ENCODE measurements around the gene ARHGAP8. TPM values are rescaled to one million over a fixed set of nuclear protein-coding genes. Genes with fewer than 3 reads are reported as not detected.

The ARHGAP8 gene
- polyA plus RNA-seq, 1 donor from 2014 or later, result 3.0 TPM

DNA sequence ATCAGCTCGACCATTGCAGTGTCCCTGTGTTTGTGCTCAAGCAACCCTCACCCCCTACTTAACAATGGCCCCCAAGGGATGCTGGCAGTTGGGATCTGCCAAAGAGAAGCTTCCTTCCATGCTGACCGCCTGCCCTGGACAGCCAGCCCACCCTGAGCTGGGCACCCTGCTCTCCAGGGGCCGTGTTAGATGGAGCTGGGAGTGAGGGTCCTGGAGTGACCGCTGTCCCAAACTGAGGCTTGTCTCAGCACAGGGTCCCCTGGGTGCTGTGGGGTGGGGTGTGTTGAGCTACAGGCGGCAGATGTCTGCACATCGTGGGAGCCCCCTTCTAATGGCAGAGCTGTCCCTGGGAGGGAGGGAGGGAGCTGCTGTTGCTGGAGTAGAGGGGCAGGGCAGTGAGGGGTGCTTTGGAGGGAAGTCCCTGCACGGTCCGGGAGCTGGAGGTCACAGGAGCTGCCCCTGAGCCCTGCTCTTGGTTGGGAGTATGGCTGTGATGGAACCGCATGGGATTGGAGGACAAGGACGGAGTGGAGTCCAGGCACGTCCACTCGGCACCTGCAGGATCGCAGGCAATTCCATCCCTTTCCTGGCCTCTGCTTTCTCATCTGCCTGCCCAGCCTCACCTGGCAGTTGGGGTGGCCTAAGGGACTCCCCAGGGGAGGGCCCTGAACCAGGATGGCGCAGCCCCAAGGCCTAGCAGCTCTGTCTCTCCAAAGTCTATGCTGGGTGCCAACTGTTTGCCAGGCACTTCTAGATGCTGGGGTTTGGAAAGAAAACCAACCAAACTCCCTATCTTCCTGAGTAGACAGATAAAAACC is 126.3 kb downstream of the ARHGAP8 start:
- H3K27me3 ChIP-seq (ENCODE audit: insufficient read depth, low read depth, low read length), result no peaks in the 10 kb centered on the region
- H3K79me2 ChIP-seq (replicated peaks; ENCODE audit: insufficient read depth, low read length), result no peaks in the 10 kb centered on the region
- H3K9ac ChIP-seq (ENCODE audit: low read length), result no peak overlapping the region
- H3K4me3 ChIP-seq (ENCODE audit: low read length), result no peak overlapping the region
- H3K9me3 ChIP-seq (ENCODE audit: low read length), result no peaks in the 10 kb centered on the region
- no peaks in the 10 kb centered on the region for H3F3A ChIP-seq (ENCODE audit: insufficient read depth, low read length, poor library complexity, severe bottlenecking)
- TF ChIP-seq SMC3 (conservative IDR thresholded peaks at IDR 0.05; ENCODE audit: poor library complexity) (no peak), RAD21 (conservative IDR thresholded peaks at IDR 0.05) (no peak), TAF1 (IDR thresholded peaks at IDR 0.05; ENCODE audit: low read depth) (no peak)
- TF ChIP-seq, protein P1, sequence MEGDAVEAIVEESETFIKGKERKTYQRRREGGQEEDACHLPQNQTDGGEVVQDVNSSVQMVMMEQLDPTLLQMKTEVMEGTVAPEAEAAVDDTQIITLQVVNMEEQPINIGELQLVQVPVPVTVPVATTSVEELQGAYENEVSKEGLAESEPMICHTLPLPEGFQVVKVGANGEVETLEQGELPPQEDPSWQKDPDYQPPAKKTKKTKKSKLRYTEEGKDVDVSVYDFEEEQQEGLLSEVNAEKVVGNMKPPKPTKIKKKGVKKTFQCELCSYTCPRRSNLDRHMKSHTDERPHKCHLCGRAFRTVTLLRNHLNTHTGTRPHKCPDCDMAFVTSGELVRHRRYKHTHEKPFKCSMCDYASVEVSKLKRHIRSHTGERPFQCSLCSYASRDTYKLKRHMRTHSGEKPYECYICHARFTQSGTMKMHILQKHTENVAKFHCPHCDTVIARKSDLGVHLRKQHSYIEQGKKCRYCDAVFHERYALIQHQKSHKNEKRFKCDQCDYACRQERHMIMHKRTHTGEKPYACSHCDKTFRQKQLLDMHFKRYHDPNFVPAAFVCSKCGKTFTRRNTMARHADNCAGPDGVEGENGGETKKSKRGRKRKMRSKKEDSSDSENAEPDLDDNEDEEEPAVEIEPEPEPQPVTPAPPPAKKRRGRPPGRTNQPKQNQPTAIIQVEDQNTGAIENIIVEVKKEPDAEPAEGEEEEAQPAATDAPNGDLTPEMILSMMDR (IDR thresholded peaks at IDR 0.05; ENCODE audit: poor library complexity, severe bottlenecking), result no peak
- no peak overlapping the region for H3K27ac ChIP-seq (ENCODE audit: low read length)
- H4K20me1 ChIP-seq (ENCODE audit: insufficient read depth), result no peaks in the 10 kb centered on the region
- no peak overlapping the region for H2AFZ ChIP-seq (ENCODE audit: low read depth, low read length)
- peaks cover 7% of the 10 kb centered on the region for H3K36me3 ChIP-seq (ENCODE audit: insufficient read depth, low read length)
- H3K9me2 ChIP-seq (ENCODE audit: insufficient read depth, low read length), result no peaks in the 10 kb centered on the region
- no peak overlapping the region for H3K4me2 ChIP-seq (ENCODE audit: low read length)

GRCh38 chr22:44879301-44879680 is 126.9 kb downstream of the ARHGAP8 start:
- no peaks in the 10 kb centered on the region for H3K27me3 ChIP-seq (ENCODE audit: insufficient read depth, low read depth, low read length)
- no peak overlapping the region for H3K27ac ChIP-seq (ENCODE audit: low read length)
- no peaks in the 10 kb centered on the region for H3F3A ChIP-seq (ENCODE audit: insufficient read depth, low read length, poor library complexity, severe bottlenecking)
- H3K9me2 ChIP-seq (ENCODE audit: insufficient read depth, low read length), result no peaks in the 10 kb centered on the region
- TF ChIP-seq TAF1 (IDR thresholded peaks at IDR 0.05; ENCODE audit: low read depth), result no peak
- TF ChIP-seq REST (IDR thresholded peaks at IDR 0.05; ENCODE audit: borderline replicate concordance), result no peak
- H3K79me2 ChIP-seq (replicated peaks; ENCODE audit: insufficient read depth, low read length), result no peaks in the 10 kb centered on the region
- H3K9ac ChIP-seq (ENCODE audit: low read length), result no peak overlapping the region
- no peaks in the 10 kb centered on the region for H3K9me3 ChIP-seq (ENCODE audit: low read length)
- H3K4me3 ChIP-seq (ENCODE audit: low read length), result no peak overlapping the region
- H2AFZ ChIP-seq (ENCODE audit: low read depth, low read length), result no peak overlapping the region
- H3K36me3 ChIP-seq (ENCODE audit: insufficient read depth, low read length), result peaks cover 7% of the 10 kb centered on the region
- H4K20me1 ChIP-seq (ENCODE audit: insufficient read depth), result no peaks in the 10 kb centered on the region
- no peak overlapping the region for H3K4me2 ChIP-seq (ENCODE audit: low read length)

DNA sequence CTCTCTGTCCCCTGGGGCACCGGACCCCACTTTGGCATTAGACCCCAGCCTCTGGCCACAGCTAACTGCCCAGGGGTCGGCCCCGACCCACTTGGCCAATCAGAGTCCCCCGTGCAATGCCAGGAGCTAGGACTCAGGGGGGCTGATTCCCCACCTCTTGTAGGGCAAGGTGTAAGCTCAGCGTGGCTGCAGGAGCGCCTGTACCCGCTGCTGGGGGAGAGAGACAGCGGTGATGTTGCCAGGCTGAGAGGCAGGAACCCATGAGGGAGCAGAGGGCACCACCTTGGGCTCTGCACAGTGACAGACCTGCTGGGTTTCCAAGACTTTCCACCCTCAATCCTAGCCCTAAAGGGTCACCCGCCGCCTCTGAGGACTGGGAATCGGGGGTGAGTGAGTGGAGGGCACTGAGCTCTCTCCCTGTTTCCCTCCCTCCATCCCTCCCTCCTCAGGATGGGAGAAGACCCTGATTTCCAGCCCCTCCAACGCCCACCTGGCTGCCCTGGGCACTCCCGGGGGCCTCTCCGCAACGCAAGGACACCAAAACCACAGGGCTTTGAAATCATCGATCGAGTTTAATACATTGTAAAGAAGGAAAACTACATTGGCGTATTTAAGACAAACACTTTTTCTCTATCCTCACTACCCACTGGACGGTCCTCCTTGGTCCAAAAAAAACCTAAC is 128.4 kb downstream of the ARHGAP8 start:
- H3K79me2 ChIP-seq (replicated peaks; ENCODE audit: insufficient read depth, low read length), result no peaks in the 10 kb centered on the region
- H4K20me1 ChIP-seq (ENCODE audit: insufficient read depth), result no peaks in the 10 kb centered on the region
- H3K4me3 ChIP-seq (ENCODE audit: low read length), result no peak overlapping the region
- no peak for TF ChIP-seq POLR2AphosphoS5 (IDR thresholded peaks at IDR 0.05)
- no peaks in the 10 kb centered on the region for H3K9me2 ChIP-seq (ENCODE audit: insufficient read depth, low read length)
- H3K9ac ChIP-seq (ENCODE audit: low read length), result no peak overlapping the region
- no peaks in the 10 kb centered on the region for H3K9me3 ChIP-seq (ENCODE audit: low read length)
- H3K27me3 ChIP-seq (ENCODE audit: insufficient read depth, low read depth, low read length), result no peaks in the 10 kb centered on the region
- H3F3A ChIP-seq (ENCODE audit: insufficient read depth, low read length, poor library complexity, severe bottlenecking), result no peaks in the 10 kb centered on the region
- H3K4me2 ChIP-seq (ENCODE audit: low read length), result no peak overlapping the region
- H2AFZ ChIP-seq (ENCODE audit: low read depth, low read length), result no peak overlapping the region
- no peak overlapping the region for H3K27ac ChIP-seq (ENCODE audit: low read length)
- peaks cover 7% of the 10 kb centered on the region for H3K36me3 ChIP-seq (ENCODE audit: insufficient read depth, low read length)

All from neural cell (in vitro differentiated cells).